ENCODE results near the gene ECE2. TPM values are rescaled to one million over a fixed set of nuclear protein-coding genes. Genes with fewer than 3 reads are reported as not detected.
A peak's percentile ranks its signal among the peaks of the same experiment; 100 is the strongest.

The ECE2 gene
- total RNA-seq, 1 experiment from 2014 or later, result 0.46 TPM

DNA sequence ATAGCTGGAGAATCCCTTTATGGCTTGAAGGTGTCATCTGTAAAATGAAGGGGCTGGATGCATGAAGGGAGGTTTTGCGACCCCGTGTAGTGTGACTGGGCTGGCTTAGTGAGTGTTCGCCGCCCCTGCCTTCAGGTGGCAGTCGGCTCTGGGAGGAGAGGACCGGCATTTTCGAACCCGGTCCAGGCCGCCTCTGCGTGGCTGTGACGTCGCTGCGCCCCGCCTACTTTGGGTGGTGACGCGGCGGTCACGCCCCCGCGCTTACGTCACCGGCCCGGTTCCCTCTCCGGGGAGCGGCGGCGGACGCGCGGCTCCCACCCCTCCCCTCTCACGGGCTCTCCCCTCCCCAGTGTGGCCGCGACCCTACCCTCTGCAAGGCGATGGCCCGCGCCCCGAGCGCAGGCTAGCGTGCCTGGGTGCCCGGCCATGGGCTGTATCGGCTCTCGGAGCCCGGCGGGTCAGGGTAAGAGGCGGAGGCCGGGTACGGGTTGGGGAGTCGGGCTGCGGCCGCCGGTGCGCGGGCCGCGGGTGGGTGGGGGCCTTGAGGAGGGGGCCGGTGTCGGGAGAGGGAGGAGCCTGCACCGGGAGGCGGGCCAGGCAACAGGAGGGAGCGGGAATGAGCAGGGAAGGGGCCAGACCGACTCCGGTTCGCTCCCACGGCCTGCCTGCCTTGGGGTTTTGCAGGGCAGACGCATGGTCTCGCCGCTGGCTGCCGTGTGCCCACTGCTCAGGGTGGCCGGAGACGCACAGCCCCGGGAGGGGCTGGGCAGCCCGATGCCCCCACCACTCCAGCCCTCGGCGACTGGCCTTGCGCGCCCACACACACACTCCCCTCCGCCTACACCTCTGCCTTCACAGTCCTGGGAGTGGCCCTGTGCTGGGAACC, 60.1 kb downstream of the ECE2 start (continued):
- TF ChIP-seq, protein P1, sequence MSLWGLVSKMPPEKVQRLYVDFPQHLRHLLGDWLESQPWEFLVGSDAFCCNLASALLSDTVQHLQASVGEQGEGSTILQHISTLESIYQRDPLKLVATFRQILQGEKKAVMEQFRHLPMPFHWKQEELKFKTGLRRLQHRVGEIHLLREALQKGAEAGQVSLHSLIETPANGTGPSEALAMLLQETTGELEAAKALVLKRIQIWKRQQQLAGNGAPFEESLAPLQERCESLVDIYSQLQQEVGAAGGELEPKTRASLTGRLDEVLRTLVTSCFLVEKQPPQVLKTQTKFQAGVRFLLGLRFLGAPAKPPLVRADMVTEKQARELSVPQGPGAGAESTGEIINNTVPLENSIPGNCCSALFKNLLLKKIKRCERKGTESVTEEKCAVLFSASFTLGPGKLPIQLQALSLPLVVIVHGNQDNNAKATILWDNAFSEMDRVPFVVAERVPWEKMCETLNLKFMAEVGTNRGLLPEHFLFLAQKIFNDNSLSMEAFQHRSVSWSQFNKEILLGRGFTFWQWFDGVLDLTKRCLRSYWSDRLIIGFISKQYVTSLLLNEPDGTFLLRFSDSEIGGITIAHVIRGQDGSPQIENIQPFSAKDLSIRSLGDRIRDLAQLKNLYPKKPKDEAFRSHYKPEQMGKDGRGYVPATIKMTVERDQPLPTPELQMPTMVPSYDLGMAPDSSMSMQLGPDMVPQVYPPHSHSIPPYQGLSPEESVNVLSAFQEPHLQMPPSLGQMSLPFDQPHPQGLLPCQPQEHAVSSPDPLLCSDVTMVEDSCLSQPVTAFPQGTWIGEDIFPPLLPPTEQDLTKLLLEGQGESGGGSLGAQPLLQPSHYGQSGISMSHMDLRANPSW (CRISPR knock-in tag; conservative IDR thresholded peaks at IDR 0.05; ENCODE audit: low read depth), result no peak
- TF ChIP-seq ZNF423 (CRISPR knock-in tag; IDR thresholded peaks at IDR 0.05), result no peak
- peak; percentile 52; the same call in 1 of the 2 replicates for TF ChIP-seq TP53 (CRISPR knock-in tag; IDR thresholded peaks at IDR 0.05)
- TF ChIP-seq ZNF317 (CRISPR knock-in tag; IDR thresholded peaks at IDR 0.05; ENCODE audit: borderline replicate concordance, low read depth), result no peak
- TF ChIP-seq KAT7 (CRISPR knock-in tag; IDR thresholded peaks at IDR 0.05; ENCODE audit: borderline replicate concordance), result no peak
- no peak for TF ChIP-seq GTF2I (CRISPR knock-in tag; conservative IDR thresholded peaks at IDR 0.05)
- TF ChIP-seq ELF4 (CRISPR knock-in tag; IDR thresholded peaks at IDR 0.05; ENCODE audit: low read depth), result no peak
- no peak for TF ChIP-seq ZNF396 (CRISPR knock-in tag; IDR thresholded peaks at IDR 0.05; ENCODE audit: borderline replicate concordance)
- no peak for TF ChIP-seq E2F4 (CRISPR knock-in tag; IDR thresholded peaks at IDR 0.05; ENCODE audit: borderline replicate concordance, low read depth)
- TF ChIP-seq, protein P2, sequence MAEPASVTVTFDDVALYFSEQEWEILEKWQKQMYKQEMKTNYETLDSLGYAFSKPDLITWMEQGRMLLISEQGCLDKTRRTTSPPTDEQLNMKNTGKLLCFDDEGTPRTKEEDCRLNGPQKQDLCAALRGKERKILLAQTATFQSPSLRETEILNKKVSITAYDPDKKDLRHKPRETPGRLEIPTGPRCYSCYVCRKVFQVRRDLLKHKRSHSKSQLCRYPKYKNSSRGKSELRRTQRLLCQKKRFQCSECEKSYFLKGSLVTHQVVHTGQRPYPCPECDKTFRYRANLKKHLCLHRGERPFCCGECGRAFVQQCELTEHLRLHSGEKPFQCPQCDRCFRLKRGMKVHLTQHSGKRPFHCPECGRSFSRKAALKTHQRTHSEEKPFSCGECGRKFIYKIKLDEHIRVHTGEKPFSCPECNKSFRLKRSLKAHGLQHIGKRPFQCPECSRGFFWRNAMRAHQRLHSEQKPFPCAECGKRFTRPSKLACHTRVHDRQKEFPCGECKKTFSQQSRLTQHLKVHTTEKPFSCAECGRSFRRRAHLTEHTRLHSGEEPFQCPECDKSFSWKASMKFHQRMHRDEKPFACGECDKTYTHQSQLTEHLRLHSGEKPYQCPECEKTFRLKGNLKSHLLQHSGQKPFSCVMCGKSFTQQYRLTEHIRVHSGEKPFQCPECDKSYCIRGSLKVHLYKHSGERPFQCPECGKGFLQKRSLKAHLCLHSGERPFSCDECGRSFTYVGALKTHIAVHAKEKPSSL (CRISPR knock-in tag; conservative IDR thresholded peaks at IDR 0.05), result no peak
- TF ChIP-seq ZNF416 (CRISPR knock-in tag; IDR thresholded peaks at IDR 0.05), result peak; percentile 80
- TF ChIP-seq ETV6 (CRISPR knock-in tag; IDR thresholded peaks at IDR 0.05), result peak; percentile 69; the same call in 1 of the 2 replicates
- TF ChIP-seq ESRRA (CRISPR knock-in tag; IDR thresholded peaks at IDR 0.05; ENCODE audit: borderline replicate concordance), result no peak; the same call in 1 of the 2 replicates
- TF ChIP-seq MAX (CRISPR knock-in tag; IDR thresholded peaks at IDR 0.05), result peak; percentile 59; the same call in 1 of the 2 replicates
- TF ChIP-seq USF2 (CRISPR knock-in tag; IDR thresholded peaks at IDR 0.05), result peak; percentile 73
- TF ChIP-seq GRHL2 (CRISPR knock-in tag; IDR thresholded peaks at IDR 0.05; ENCODE audit: insufficient replicate concordance, severe bottlenecking), result no peak
- TF ChIP-seq, protein P3, sequence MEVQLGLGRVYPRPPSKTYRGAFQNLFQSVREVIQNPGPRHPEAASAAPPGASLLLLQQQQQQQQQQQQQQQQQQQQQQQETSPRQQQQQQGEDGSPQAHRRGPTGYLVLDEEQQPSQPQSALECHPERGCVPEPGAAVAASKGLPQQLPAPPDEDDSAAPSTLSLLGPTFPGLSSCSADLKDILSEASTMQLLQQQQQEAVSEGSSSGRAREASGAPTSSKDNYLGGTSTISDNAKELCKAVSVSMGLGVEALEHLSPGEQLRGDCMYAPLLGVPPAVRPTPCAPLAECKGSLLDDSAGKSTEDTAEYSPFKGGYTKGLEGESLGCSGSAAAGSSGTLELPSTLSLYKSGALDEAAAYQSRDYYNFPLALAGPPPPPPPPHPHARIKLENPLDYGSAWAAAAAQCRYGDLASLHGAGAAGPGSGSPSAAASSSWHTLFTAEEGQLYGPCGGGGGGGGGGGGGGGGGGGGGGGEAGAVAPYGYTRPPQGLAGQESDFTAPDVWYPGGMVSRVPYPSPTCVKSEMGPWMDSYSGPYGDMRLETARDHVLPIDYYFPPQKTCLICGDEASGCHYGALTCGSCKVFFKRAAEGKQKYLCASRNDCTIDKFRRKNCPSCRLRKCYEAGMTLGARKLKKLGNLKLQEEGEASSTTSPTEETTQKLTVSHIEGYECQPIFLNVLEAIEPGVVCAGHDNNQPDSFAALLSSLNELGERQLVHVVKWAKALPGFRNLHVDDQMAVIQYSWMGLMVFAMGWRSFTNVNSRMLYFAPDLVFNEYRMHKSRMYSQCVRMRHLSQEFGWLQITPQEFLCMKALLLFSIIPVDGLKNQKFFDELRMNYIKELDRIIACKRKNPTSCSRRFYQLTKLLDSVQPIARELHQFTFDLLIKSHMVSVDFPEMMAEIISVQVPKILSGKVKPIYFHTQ (CRISPR knock-in tag; IDR thresholded peaks at IDR 0.05), result peak; percentile 79; the same call in 1 of the 2 replicates
- TF ChIP-seq, protein P4, sequence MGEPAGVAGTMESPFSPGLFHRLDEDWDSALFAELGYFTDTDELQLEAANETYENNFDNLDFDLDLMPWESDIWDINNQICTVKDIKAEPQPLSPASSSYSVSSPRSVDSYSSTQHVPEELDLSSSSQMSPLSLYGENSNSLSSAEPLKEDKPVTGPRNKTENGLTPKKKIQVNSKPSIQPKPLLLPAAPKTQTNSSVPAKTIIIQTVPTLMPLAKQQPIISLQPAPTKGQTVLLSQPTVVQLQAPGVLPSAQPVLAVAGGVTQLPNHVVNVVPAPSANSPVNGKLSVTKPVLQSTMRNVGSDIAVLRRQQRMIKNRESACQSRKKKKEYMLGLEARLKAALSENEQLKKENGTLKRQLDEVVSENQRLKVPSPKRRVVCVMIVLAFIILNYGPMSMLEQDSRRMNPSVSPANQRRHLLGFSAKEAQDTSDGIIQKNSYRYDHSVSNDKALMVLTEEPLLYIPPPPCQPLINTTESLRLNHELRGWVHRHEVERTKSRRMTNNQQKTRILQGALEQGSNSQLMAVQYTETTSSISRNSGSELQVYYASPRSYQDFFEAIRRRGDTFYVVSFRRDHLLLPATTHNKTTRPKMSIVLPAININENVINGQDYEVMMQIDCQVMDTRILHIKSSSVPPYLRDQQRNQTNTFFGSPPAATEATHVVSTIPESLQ (CRISPR knock-in tag; IDR thresholded peaks at IDR 0.05), result no peak
- no peak; the same call in 1 of the 2 replicates for TF ChIP-seq ZNF671 (CRISPR knock-in tag; IDR thresholded peaks at IDR 0.05)
- TF ChIP-seq, protein P5, sequence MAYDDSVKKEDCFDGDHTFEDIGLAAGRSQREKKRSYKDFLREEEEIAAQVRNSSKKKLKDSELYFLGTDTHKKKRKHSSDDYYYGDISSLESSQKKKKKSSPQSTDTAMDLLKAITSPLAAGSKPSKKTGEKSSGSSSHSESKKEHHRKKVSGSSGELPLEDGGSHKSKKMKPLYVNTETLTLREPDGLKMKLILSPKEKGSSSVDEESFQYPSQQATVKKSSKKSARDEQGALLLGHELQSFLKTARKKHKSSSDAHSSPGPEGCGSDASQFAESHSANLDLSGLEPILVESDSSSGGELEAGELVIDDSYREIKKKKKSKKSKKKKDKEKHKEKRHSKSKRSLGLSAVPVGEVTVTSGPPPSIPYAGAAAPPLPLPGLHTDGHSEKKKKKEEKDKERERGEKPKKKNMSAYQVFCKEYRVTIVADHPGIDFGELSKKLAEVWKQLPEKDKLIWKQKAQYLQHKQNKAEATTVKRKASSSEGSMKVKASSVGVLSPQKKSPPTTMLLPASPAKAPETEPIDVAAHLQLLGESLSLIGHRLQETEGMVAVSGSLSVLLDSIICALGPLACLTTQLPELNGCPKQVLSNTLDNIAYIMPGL (CRISPR knock-in tag; IDR thresholded peaks at IDR 0.05), result no peak
- no peak; the same call in 1 of the 2 replicates for TF ChIP-seq TCF7 (CRISPR knock-in tag; IDR thresholded peaks at IDR 0.05; ENCODE audit: low read depth)

Measured in WTC11 (cell line).